ENCODE data around the gene H3-3A. TPM values are rescaled to one million over a fixed set of nuclear protein-coding genes. Genes with fewer than 3 reads are reported as not detected.

The H3-3A gene
- total RNA-seq, 2 donors from 2014 or later: 400 to 481 TPM

GRCh38 chr1:226093621-226094020 lies 31.1 kb downstream of the H3-3A start:
- no peaks in the 10 kb centered on the region for H3K9me3 ChIP-seq
- no peak overlapping the region for H3K4me3 ChIP-seq
- H3K36me3 ChIP-seq: no peaks in the 10 kb centered on the region
- H3K27me3 ChIP-seq (replicated peaks; ENCODE audit: insufficient read depth): no peaks in the 10 kb centered on the region
- intact Hi-C loops (cut with DNase I): no loop called here
- TF ChIP-seq POLR2A (IDR thresholded peaks at IDR 0.05) (no peak), CTCF (IDR thresholded peaks at IDR 0.05) (no peak), POLR2AphosphoS5 (IDR thresholded peaks at IDR 0.05) (no peak)
- DNase-seq (ENCODE audit: low spot score): no peak
- no peaks in the 10 kb centered on the region for H3K4me1 ChIP-seq (replicated peaks)
- H3K27ac ChIP-seq: no peak overlapping the region
- WGBS: 57% methylated on average over 2 of the region's 2 CpGs

- intact Hi-C loops (cut with DNase I): no loop called here
- TF ChIP-seq POLR2A (IDR thresholded peaks at IDR 0.05) (no peak), POLR2AphosphoS5 (IDR thresholded peaks at IDR 0.05) (no peak), CTCF (IDR thresholded peaks at IDR 0.05) (no peak)
- DNase-seq (ENCODE audit: low spot score): no peak
Observed at GRCh38 chr1:226094451-226094850, 31.9 kb downstream of the H3-3A start.

GRCh38 chr1:226095286-226095685 lies 32.8 kb downstream of the H3-3A start:
- no peak overlapping the region for H3K27ac ChIP-seq
- DNase-seq (ENCODE audit: low spot score): no peak
- intact Hi-C loops (cut with DNase I): no loop called here

More at GRCh38 chr1:226094451-226094850, 31.9 kb downstream of the H3-3A start:
- no peaks in the 10 kb centered on the region for H3K27me3 ChIP-seq (replicated peaks; ENCODE audit: insufficient read depth)
- 54% methylated on average over 1 of the region's 1 CpG for WGBS
- H3K4me3 ChIP-seq: no peak overlapping the region
- H3K9me3 ChIP-seq: no peaks in the 10 kb centered on the region
- H3K4me1 ChIP-seq (replicated peaks): no peaks in the 10 kb centered on the region
- H3K27ac ChIP-seq: no peak overlapping the region
- no peaks in the 10 kb centered on the region for H3K36me3 ChIP-seq

GRCh38 chr1:226097866-226098625 lies 35.5 kb downstream of the H3-3A start:
- DNase-seq (ENCODE audit: low spot score): no peak
- H3K27me3 ChIP-seq (replicated peaks; ENCODE audit: insufficient read depth): no peaks in the 10 kb centered on the region
- WGBS: 80% methylated on average over 5 of the region's 5 CpGs
- H3K4me1 ChIP-seq (replicated peaks): no peaks in the 10 kb centered on the region
- no peak overlapping the region for H3K4me3 ChIP-seq
- H3K9me3 ChIP-seq: no peaks in the 10 kb centered on the region
- intact Hi-C loops (cut with DNase I): no loop called here
- H3K27ac ChIP-seq: no peak overlapping the region
- H3K36me3 ChIP-seq: no peaks in the 10 kb centered on the region
- TF ChIP-seq POLR2AphosphoS5 (IDR thresholded peaks at IDR 0.05): no peak
- TF ChIP-seq CTCF (IDR thresholded peaks at IDR 0.05): no peak
- no peak for TF ChIP-seq POLR2A (IDR thresholded peaks at IDR 0.05)

More at GRCh38 chr1:226095286-226095685, 32.8 kb downstream of the H3-3A start:
- Histone ChIP-seq H3K4me3 (no peak overlapping the region), H3K9me3 (no peaks in the 10 kb centered on the region), H3K27me3 (replicated peaks; ENCODE audit: insufficient read depth) (no peaks in the 10 kb centered on the region), H3K4me1 (replicated peaks) (no peaks in the 10 kb centered on the region), H3K36me3 (no peaks in the 10 kb centered on the region)
- TF ChIP-seq POLR2AphosphoS5 (IDR thresholded peaks at IDR 0.05) (no peak), CTCF (IDR thresholded peaks at IDR 0.05) (no peak), POLR2A (IDR thresholded peaks at IDR 0.05) (no peak)
- 93% methylated on average over 2 of the region's 2 CpGs for WGBS
